CD4-positive, CD25-positive, alpha-beta regulatory T cell (primary cell): ENCODE data around the gene RYK. TPM values are rescaled to one million over a fixed set of nuclear protein-coding genes. Genes with fewer than 3 reads are reported as not detected.
"Not testable (repeated sequence)": the region's sequence is repeated elsewhere in the genome, so short reads cannot be mapped to it uniquely, and the experiment has no call there.

ENCODE experiments used
- ATAC-seq, 2 donors: fragments of 150-1000 bp; cut with Tn5 transposase; one replicate each; pipeline ENCODE4 v1.10.0; 2021; ENCODE audit warnings: low read depth in 2 of 2, moderate number of reproducible peaks in 2 of 2, moderate library complexity in 1 of 2
- DNase-seq, 3 donors: peaks; one replicate each; pipeline versions ENCODE4 v3.0.0 to v3.0.0-alpha.2; 2012 to 2022; ENCODE audit warnings: mixed read lengths in 1 of 3
- H3K27ac ChIP-seq: one replicate; pipeline ENCODE4 v1.7.0; 2013; ENCODE audit warnings: mild to moderate bottlenecking, low read length; ENCODE audit not compliant: insufficient read depth, poor library complexity, severe bottlenecking
- H3K27me3 ChIP-seq: one replicate; pipeline ENCODE4 v1.7.0; 2013; ENCODE audit warnings: low read length; ENCODE audit not compliant: control insufficient read depth, insufficient read depth
- H3K36me3 ChIP-seq: one replicate; pipeline ENCODE4 v1.7.0; 2013; ENCODE audit warnings: mild to moderate bottlenecking, low read length, moderate library complexity; ENCODE audit not compliant: control insufficient read depth, insufficient read depth
- H3K4me1 ChIP-seq: 2 replicates; pipeline ENCODE4 v1.7.0; 2013; ENCODE audit warnings: mild to moderate bottlenecking, low read length; ENCODE audit not compliant: insufficient read depth, control insufficient read depth, poor library complexity, severe bottlenecking
- H3K4me3 ChIP-seq: one replicate; pipeline ENCODE4 v1.7.0; 2013; ENCODE audit warnings: low read depth, mild to moderate bottlenecking, low read length, moderate library complexity
- H3K9me3 ChIP-seq, 2 experiments: 1 replicate in 1 of 2; 2 replicates in 1 of 2; pipeline ENCODE4 v1.7.0; 2013; ENCODE audit warnings: low read length in 2 of 2, mild to moderate bottlenecking in 1 of 2, moderate library complexity in 1 of 2; ENCODE audit not compliant: control insufficient read depth in 2 of 2
- H3K27ac Mint-ChIP-seq, 3 donors: one replicate each; pipeline ENCODE4 v1.8.0; 2020 to 2022; ENCODE audit warnings: mild to moderate bottlenecking in 3 of 3, mixed read lengths in 3 of 3, moderate library complexity in 2 of 3
- H3K27me3 Mint-ChIP-seq: one replicate; pipeline ENCODE4 v1.8.0; 2022; ENCODE audit warnings: mild to moderate bottlenecking, mixed read lengths
- H3K36me3 Mint-ChIP-seq: one replicate; pipeline ENCODE4 v1.8.0; 2020; ENCODE audit warnings: mixed read lengths
- H3K4me1 Mint-ChIP-seq, 4 donors: one replicate each; pipeline ENCODE4 v1.8.0; 2020 to 2022; ENCODE audit warnings: mixed read lengths in 4 of 4, mild to moderate bottlenecking in 1 of 4
- H3K4me3 Mint-ChIP-seq, 4 donors: one replicate each; pipeline ENCODE4 v1.8.0; 2020 to 2022; ENCODE audit warnings: mild to moderate bottlenecking in 4 of 4, mixed read lengths in 4 of 4, moderate library complexity in 3 of 4
- H3K9me3 Mint-ChIP-seq, 7 donors: one replicate each; pipeline ENCODE4 v1.8.0; 2020 to 2022; ENCODE audit warnings: mixed read lengths in 7 of 7, mild to moderate bottlenecking in 3 of 7, moderate library complexity in 2 of 7
- polyA plus RNA-seq, 4 donors: library from polyadenylated mRNA; unstranded; fragments of 300-500 nt; fragmentation: Illumina TruSeq; gene quantifications; one replicate each; pipeline ENCODE4 v1.2.3, GENCODE V29; 2021
- total RNA-seq: library from RNA; stranded (reverse); gene quantifications from one replicate; pipeline ENCODE4 v1.2.3, GENCODE V29; 2022

The RYK gene
- total and polyA plus RNA-seq, 5 donors from 2014 or later: 5.6 to 35.2 (median 7.1) TPM

- Histone ChIP-seq H3K27ac (no peak overlapping the region), H3K36me3 (peaks cover 17% of the 10 kb centered on the region), H3K27me3 (no peaks in the 10 kb centered on the region), H3K4me1 (no peaks in the 10 kb centered on the region), H3K4me3 (no peak overlapping the region), H3K9me3 (no peaks in the 10 kb centered on the region)
- Mint-ChIP-seq H3K9me3 (no peaks in the 10 kb centered on the region), H3K27me3 (no peaks in the 10 kb centered on the region), H3K4me3 (no peak overlapping the region), H3K27ac (peak overlapping the region in 2 of 3 donors; percentile 0 to 94), H3K4me1 (peaks cover 5 to 29% (median 18%) of the 10 kb centered on the region in 4 donors), H3K36me3 (peaks cover 16% of the 10 kb centered on the region)
- peak in 1 of 3 donors; percentile 38 for DNase-seq
- no peak for ATAC-seq
Observed at GRCh38 chr3:134214239-134214638, 36.4 kb downstream of the RYK start.

DNA sequence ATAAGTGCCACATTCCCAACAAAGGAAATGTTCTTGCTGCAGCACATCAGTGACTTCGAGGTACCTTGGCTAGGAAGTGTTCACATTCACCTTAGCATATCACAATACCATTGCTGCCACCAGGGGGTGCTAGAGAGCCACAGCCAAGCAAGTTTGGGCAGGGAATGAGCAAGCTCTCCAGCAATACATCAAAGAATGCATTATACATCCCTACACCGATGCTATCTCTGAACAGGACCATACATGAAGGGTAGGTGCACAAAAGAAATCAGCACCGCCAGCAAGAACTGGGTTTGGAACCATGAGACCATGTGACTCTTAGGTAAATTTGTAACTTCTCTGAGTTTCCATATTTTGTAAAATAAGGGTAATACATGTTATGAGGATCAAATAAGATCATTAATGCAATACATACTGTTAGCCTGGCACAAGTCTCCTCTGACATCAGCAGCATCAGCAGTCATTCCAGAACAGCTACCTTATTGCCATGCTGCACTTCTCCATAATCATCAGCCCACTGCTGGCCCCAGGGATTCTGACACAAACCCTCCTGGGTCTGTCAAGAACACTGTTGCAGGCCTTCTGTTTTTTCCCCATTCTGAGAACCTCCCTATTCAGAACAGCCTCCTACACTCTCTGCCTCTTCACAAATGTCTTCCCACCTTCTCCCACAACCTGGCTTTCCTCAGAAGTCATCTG is 37.5 kb downstream of the RYK start:
- H3K36me3 ChIP-seq: peaks cover 22% of the 10 kb centered on the region
- Mint-ChIP-seq H3K36me3 (peaks cover 16% of the 10 kb centered on the region), H3K27me3 (no peaks in the 10 kb centered on the region), H3K27ac (peak overlapping the region in 2 of 3 donors; percentile 23 to 86), H3K4me1 (peaks cover 5 to 29% (median 15%) of the 10 kb centered on the region in 4 donors), H3K9me3 (no peaks in the 10 kb centered on the region), H3K4me3 (no peak overlapping the region)
- H3K4me3 ChIP-seq: no peak overlapping the region
- H3K9me3 ChIP-seq: no peaks in the 10 kb centered on the region
- no peaks in the 10 kb centered on the region for H3K27me3 ChIP-seq
- DNase-seq (peak; percentile 67 to 79 (median 72)), ATAC-seq (peak; percentile 81 to 85)
- H3K27ac ChIP-seq: no peak overlapping the region
- H3K4me1 ChIP-seq: no peaks in the 10 kb centered on the region

- peaks cover 19% of the 10 kb centered on the region for H3K36me3 Mint-ChIP-seq
- no peak overlapping the region for H3K27ac ChIP-seq
- H3K4me3 Mint-ChIP-seq: no peak overlapping the region
- no peaks in the 10 kb centered on the region for H3K4me1 ChIP-seq
- H3K4me1 Mint-ChIP-seq: peaks cover 0 to 27% (median 15%) of the 10 kb centered on the region in 4 donors
- no peak overlapping the region for H3K27ac Mint-ChIP-seq
- ATAC-seq (no peak), DNase-seq (peak in 1 of 3 donors; percentile 36)
- no peaks in the 10 kb centered on the region for H3K9me3 Mint-ChIP-seq
- no peaks in the 10 kb centered on the region for H3K27me3 ChIP-seq
- H3K36me3 ChIP-seq: peaks cover 27% of the 10 kb centered on the region
- no peaks in the 10 kb centered on the region for H3K27me3 Mint-ChIP-seq
- no peaks in the 10 kb centered on the region for H3K9me3 ChIP-seq
- H3K4me3 ChIP-seq: no peak overlapping the region
Observed at GRCh38 chr3:134211797-134212196, 38.9 kb downstream of the RYK start.

- no peak for DNase-seq
- peak overlapping the region in 2 of 3 donors; percentile 78 for H3K27ac Mint-ChIP-seq
- no peak overlapping the region for H3K4me3 Mint-ChIP-seq
- peaks cover 0 to 8% (median 0%) of the 10 kb centered on the region in 4 donors for H3K4me1 Mint-ChIP-seq
- no peaks in the 10 kb centered on the region for H3K27me3 ChIP-seq
- H3K4me1 ChIP-seq: no peaks in the 10 kb centered on the region
- H3K27ac ChIP-seq: no peak overlapping the region
- H3K36me3 Mint-ChIP-seq: peaks cover 41% of the 10 kb centered on the region
- H3K4me3 ChIP-seq: no peak overlapping the region
- H3K27me3 Mint-ChIP-seq: no peaks in the 10 kb centered on the region
- H3K36me3 ChIP-seq: peaks cover 38% of the 10 kb centered on the region
- ATAC-seq: no peak
- no peaks in the 10 kb centered on the region for H3K9me3 ChIP-seq
- no peaks in the 10 kb centered on the region for H3K9me3 Mint-ChIP-seq
Observed at GRCh38 chr3:134205451-134205850, 45.2 kb downstream of the RYK start.

DNA sequence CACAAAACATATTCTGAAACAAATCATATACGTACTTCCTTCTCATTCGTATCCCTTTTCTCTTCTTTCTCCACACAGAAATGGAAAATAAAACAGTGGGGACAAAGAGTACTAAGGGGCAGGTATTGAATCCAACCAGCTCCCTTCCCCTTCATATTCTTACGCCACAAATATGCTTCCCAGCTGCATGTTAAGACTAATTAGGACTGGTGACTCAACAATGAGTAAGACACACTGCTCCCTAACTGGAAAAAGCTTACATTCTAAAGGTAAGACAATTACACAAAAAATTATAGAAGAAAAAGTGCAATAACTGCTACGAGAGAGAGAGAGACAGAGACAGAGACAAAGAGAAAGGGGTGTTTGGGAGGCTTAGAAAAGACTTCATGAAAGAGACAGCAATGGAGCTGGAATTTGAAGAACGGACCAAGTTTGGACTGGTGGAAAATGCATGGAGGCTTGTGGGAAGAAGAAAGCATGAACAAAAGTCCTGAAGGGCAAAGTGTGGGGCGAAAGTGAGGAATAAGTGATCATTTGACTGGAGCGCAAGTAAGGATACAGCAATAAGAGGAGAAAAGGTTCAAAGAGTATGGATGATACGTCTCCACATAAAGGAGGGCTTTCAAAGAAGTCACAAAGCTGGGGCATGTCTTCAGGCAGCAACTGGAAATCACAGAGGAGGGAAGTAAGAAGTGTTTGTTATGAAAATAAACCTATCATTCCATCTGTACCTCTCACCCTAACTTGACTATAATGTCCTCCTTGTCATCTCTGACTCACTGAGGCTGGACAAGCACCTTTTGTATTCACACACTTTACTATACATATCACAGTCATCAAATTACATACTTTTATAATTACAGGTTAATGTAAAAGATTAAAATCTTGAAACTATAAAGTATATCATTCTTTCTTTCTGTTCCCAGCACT is 49.2 kb downstream of the RYK start:
- Mint-ChIP-seq H3K4me3 (no peak overlapping the region), H3K27ac (no peak overlapping the region), H3K4me1 (peaks cover 0 to 9% (median 2%) of the 10 kb centered on the region in 4 donors), H3K9me3 (peaks cover 0 to 2% (median 0%) of the 10 kb centered on the region in 7 donors), H3K36me3 (peaks cover 40% of the 10 kb centered on the region), H3K27me3 (no peaks in the 10 kb centered on the region)
- no peaks in the 10 kb centered on the region for H3K27me3 ChIP-seq
- DNase-seq (no peak), ATAC-seq (no peak)
- no peak overlapping the region for H3K27ac ChIP-seq
- H3K9me3 ChIP-seq: no peaks in the 10 kb centered on the region
- H3K4me1 ChIP-seq: no peaks in the 10 kb centered on the region
- peaks cover 25% of the 10 kb centered on the region for H3K36me3 ChIP-seq
- no peak overlapping the region for H3K4me3 ChIP-seq

- peaks cover 37% of the 10 kb centered on the region for H3K36me3 Mint-ChIP-seq
- H3K9me3 Mint-ChIP-seq, DNase-seq: not testable (repeated sequence)
Observed at GRCh38 chr3:134199880-134200279, 50.8 kb downstream of the RYK start.

GRCh38 chr3:134199240-134199639 is 51.4 kb downstream of the RYK start:
- Histone ChIP-seq H3K4me3 (no peak overlapping the region), H3K4me1 (no peaks in the 10 kb centered on the region), H3K27ac (no peak overlapping the region), H3K27me3 (no peaks in the 10 kb centered on the region), H3K36me3 (peaks cover 27% of the 10 kb centered on the region), H3K9me3 (no peaks in the 10 kb centered on the region)
- Mint-ChIP-seq H3K27me3 (no peaks in the 10 kb centered on the region), H3K4me1 (peaks cover 0 to 5% (median under 1%) of the 10 kb centered on the region in 4 donors), H3K27ac (no peak overlapping the region), H3K36me3 (peaks cover 37% of the 10 kb centered on the region), H3K4me3 (no peak overlapping the region), H3K9me3 (peaks cover 0 to 2% (median 0%) of the 10 kb centered on the region in 7 donors)
- ATAC-seq (no peak), DNase-seq (no peak)

More at GRCh38 chr3:134199880-134200279, 50.8 kb downstream of the RYK start:
- H3K4me3 Mint-ChIP-seq, H3K27me3 ChIP-seq, H3K27me3 Mint-ChIP-seq, H3K27ac ChIP-seq, H3K4me3 ChIP-seq, H3K9me3 ChIP-seq, ATAC-seq, H3K4me1 ChIP-seq, H3K27ac Mint-ChIP-seq, H3K4me1 Mint-ChIP-seq: not testable (repeated sequence)
- peaks cover 24% of the 10 kb centered on the region for H3K36me3 ChIP-seq
